Ectodermal cell (in vitro differentiated cells): ENCODE results near the gene F7.
"Not testable (repeated sequence)": the region's sequence is repeated elsewhere in the genome, so short reads cannot be mapped to it uniquely, and the experiment has no call there.

Experiments
- H3K27ac ChIP-seq: 2 replicates; pipeline ENCODE4 v1.7.0; 2013; ENCODE audit warnings: mild to moderate bottlenecking, low read depth, low read length; ENCODE audit not compliant: insufficient read depth, poor library complexity, severe bottlenecking
- H3K27me3 ChIP-seq: 2 replicates; pipeline ENCODE4 v1.7.0; 2013; ENCODE audit warnings: mild to moderate bottlenecking, low read length; ENCODE audit not compliant: insufficient read depth, control insufficient read depth, poor library complexity, severe bottlenecking
- H3K36me3 ChIP-seq: one replicate; pipeline ENCODE4 v1.7.0; 2013; ENCODE audit warnings: low read length; ENCODE audit not compliant: control insufficient read depth, insufficient read depth
- H3K4me1 ChIP-seq: one replicate; pipeline ENCODE4 v1.7.0; 2013; ENCODE audit warnings: low read length; ENCODE audit not compliant: control insufficient read depth, insufficient read depth
- H3K4me3 ChIP-seq: 2 replicates; pipeline ENCODE4 v1.7.0; 2013; ENCODE audit warnings: low read depth, low read length, control low read depth; ENCODE audit not compliant: insufficient read depth
- H3K9me3 ChIP-seq: 2 replicates; pipeline ENCODE4 v1.7.0; 2013; ENCODE audit warnings: mild to moderate bottlenecking, low read length, moderate library complexity; ENCODE audit not compliant: control insufficient read depth
- WGBS, 2 experiments: methylation state at CpG; one replicate each; pipeline ENCODE4 v1.1.7; 2013; ENCODE audit warnings: missing lambda C conversion rate in 2 of 2; 5-methylcytosine and 5-hydroxymethylcytosine counted together

F7 gene

GRCh38 chr13:113112475-113112874 lies 6.9 kb downstream of the F7 start:
- not testable (repeated sequence) for H3K4me3 ChIP-seq, H3K27ac ChIP-seq, H3K4me1 ChIP-seq, H3K9me3 ChIP-seq, H3K36me3 ChIP-seq
- 68 to 73% methylated on average over 1 of the region's 1 CpG for WGBS, 2 experiments
- H3K27me3 ChIP-seq, result peaks cover 40% of the 10 kb centered on the region

DNA sequence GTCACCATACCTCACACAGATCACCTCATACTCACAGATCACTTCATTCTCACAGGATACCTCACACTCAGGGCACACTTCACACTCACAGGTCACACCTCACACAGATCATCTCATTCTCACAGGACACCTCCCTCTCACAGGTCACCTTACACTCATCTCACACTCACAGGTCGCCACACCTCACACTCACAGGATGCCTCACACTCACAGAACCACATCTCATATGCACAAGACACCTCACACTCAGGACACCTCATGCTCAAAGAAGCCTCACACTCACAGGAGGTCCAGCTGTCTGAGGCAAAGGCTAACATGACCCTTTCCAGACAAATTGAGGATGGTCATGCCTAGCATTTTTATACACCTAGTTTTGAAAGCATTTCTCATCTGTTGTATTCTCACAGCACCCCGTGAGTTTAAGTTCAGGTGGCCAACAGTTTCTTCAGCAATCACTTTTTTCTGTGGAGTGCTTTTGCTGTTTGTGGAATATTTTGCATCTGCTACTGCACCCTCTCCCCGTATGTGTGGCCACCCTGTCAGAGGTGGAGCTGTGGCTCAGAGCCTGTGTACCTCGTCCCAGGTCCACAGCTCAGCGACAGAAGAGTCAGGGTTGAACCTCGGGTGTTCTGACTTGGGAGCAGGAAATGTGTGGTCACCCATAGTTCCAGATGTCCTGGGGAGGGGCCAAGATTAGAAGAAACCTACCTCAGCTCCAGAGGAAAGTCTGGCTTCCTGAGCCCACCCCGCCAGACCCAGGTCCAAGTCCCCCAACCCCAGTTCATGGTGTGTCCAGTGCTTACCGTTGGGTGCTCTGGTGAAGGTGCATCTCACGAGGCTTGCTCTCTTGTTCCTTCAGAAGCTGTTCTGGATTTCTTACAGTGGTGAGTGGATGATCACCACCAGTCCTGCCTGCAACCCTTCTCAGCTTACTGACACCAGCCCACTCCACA lies 7.6 kb downstream of the F7 start:
- H3K9me3 ChIP-seq, result no peaks in the 10 kb centered on the region
- no peak overlapping the region for H3K27ac ChIP-seq
- no peaks in the 10 kb centered on the region for H3K36me3 ChIP-seq
- no peak overlapping the region for H3K4me3 ChIP-seq
- WGBS, 2 experiments, result 88% methylated on average over 9 of the region's 9 CpGs
- peaks cover 40% of the 10 kb centered on the region for H3K27me3 ChIP-seq
- H3K4me1 ChIP-seq, result peaks cover 3% of the 10 kb centered on the region

DNA sequence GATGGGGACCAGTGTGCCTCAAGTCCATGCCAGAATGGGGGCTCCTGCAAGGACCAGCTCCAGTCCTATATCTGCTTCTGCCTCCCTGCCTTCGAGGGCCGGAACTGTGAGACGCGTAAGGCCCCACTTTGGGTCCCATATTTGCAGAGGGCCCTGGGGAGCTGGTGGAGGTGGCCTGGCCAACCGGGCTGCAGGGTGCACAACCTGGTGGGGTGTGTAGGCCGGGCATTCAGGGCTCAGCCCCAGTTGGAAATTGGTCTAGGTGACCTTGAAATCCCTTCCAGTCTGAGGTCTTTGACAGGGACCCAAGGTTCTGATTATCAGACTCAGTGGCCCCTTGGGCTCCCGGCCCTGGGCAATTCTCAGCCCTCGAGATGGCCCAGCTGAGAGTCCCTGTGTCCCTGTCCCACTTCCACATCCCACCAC lies 8.3 kb downstream of the F7 start:
- H3K36me3 ChIP-seq, result no peaks in the 10 kb centered on the region
- 90 to 92% methylated on average over 8 of the region's 8 CpGs for WGBS, 2 experiments
- H3K9me3 ChIP-seq, result no peaks in the 10 kb centered on the region
- H3K27me3 ChIP-seq, result peaks cover 37% of the 10 kb centered on the region
- H3K4me3 ChIP-seq, result no peak overlapping the region
- peaks cover 3% of the 10 kb centered on the region for H3K4me1 ChIP-seq
- no peak overlapping the region for H3K27ac ChIP-seq

DNA sequence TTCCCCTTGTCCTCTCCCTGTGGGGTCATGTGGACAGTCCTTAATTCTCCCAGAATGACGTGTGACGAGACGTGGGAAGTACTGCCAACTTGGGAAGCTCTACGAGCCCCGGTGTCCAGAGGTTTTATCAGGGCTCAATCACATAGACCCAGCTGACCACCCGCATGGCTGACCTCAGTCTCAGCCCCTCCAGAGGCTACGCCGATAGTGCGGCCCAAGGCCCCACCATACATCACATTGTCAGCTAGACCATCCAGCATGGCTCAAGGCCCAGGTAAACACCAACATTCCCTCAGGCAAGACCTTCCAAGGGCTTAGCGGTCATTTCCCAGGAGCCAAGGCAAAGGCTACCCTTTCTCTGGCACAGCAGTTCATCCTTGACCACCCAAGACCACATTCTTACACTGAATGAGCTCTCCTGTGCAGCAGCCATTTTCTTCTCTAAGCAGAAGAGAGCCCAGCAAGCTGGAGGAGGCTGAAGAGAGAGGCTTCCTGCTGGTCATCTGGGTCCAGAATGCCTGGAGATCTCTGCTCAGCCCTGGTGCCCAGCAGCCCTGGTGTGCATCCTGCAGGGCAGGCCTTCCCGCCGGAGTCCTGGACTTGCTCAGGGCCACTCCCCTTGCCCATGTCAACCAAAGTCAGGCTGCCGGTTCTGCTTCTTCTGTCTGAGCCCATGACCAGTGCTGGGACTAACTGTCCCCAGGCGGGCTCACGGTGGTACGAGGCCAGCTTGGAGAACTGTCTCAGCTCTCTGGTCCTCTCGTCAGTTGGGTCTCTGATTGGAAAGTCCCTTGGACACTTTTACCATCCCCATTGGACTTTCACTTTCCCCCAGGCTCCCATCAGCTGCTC lies 9.1 kb downstream of the F7 start:
- Histone ChIP-seq H3K9me3 (no peaks in the 10 kb centered on the region), H3K36me3 (no peaks in the 10 kb centered on the region), H3K4me1 (no peaks in the 10 kb centered on the region), H3K27ac (no peak overlapping the region), H3K4me3 (no peak overlapping the region), H3K27me3 (peaks cover 28% of the 10 kb centered on the region)
- WGBS, 2 experiments, result 91 to 94% methylated on average over 17 of the region's 17 CpGs

GRCh38 chr13:113115363-113116205 lies 10.0 kb downstream of the F7 start:
- no peaks in the 10 kb centered on the region for H3K9me3 ChIP-seq
- no peak overlapping the region for H3K27ac ChIP-seq
- no peaks in the 10 kb centered on the region for H3K4me1 ChIP-seq
- H3K4me3 ChIP-seq, result no peak overlapping the region
- H3K36me3 ChIP-seq, result no peaks in the 10 kb centered on the region
- WGBS, 2 experiments, result 92 to 94% methylated on average over 21 of the region's 21 CpGs
- H3K27me3 ChIP-seq, result peaks cover 19% of the 10 kb centered on the region

- 89% methylated on average over 10 of the region's 10 CpGs for WGBS, 2 experiments
- peaks cover 12% of the 10 kb centered on the region for H3K27me3 ChIP-seq
- no peaks in the 10 kb centered on the region for H3K9me3 ChIP-seq
- H3K27ac ChIP-seq, result no peak overlapping the region
- H3K36me3 ChIP-seq, result no peaks in the 10 kb centered on the region
- no peak overlapping the region for H3K4me3 ChIP-seq
- H3K4me1 ChIP-seq, result no peaks in the 10 kb centered on the region
These were observed 10.7 kb downstream of the F7 start for GRCh38 chr13:113116206-113116800.

DNA sequence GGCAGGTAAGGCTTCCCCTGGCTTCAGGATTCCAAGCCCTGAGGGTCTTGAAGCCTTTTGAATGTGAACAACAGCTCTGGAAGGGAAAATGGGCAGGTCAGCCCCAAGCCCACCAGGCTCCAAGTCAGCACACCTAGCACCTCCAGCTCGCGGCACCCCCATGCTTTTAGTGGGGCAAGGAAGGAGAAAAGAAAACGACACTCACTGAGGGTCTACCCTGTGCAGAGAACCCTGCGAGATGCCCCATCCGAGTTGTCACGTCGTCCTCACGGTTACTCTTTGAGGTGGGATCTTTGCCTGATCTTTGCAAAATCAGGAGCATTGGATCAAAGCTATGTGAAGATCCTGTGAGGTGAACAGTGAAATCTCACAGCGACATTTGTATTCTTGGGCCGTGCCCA lies 11.3 kb downstream of the F7 start:
- 91% methylated on average over 10 of the region's 10 CpGs for WGBS, 2 experiments
- no peaks in the 10 kb centered on the region for H3K4me1 ChIP-seq
- H3K36me3 ChIP-seq, result no peaks in the 10 kb centered on the region
- H3K9me3 ChIP-seq, result no peaks in the 10 kb centered on the region
- H3K27ac ChIP-seq, result no peak overlapping the region
- no peak overlapping the region for H3K4me3 ChIP-seq
- H3K27me3 ChIP-seq, result peaks cover 9% of the 10 kb centered on the region

DNA sequence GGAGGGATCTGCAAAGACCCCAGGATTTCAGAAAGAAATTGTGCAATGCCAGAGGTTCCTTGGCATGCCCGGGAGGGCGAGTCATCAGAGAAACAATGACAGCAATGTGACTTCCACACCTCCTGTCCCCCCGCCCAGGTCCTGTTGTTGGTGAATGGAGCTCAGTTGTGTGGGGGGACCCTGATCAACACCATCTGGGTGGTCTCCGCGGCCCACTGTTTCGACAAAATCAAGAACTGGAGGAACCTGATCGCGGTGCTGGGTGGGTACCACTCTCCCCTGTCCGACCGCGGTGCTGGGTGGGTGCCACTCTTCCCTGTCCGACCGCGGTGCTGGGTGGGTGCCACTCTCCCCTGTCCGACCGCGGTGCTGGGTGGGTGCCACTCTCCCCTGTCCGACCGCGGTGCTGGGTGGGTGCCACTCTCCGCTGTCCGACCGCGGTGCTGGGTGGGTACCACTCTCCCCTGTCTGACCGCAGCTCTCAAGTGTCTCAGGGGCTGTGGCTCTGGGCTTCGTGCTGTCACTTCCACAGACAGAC lies 11.8 kb downstream of the F7 start:
- Histone ChIP-seq H3K9me3 (no peaks in the 10 kb centered on the region), H3K27me3 (peaks cover 7% of the 10 kb centered on the region), H3K27ac (no peak overlapping the region), H3K4me3 (no peak overlapping the region), H3K36me3 (no peaks in the 10 kb centered on the region), H3K4me1 (peaks cover 3% of the 10 kb centered on the region)
- 93 to 96% methylated on average over 26 of the region's 26 CpGs for WGBS, 2 experiments

GRCh38 chr13:113117911-113118260 lies 12.3 kb downstream of the F7 start:
- no peak overlapping the region for H3K4me3 ChIP-seq
- 89 to 92% methylated on average over 9 of the region's 9 CpGs for WGBS, 2 experiments
- H3K27ac ChIP-seq, result no peak overlapping the region
- no peaks in the 10 kb centered on the region for H3K9me3 ChIP-seq
- peaks cover 7% of the 10 kb centered on the region for H3K27me3 ChIP-seq
- H3K36me3 ChIP-seq, result no peaks in the 10 kb centered on the region
- H3K4me1 ChIP-seq, result peaks cover 8% of the 10 kb centered on the region
